ENCODE measurements around the gene CDKN2D. TPM values are rescaled to one million over a fixed set of nuclear protein-coding genes. Genes with fewer than 3 reads are reported as not detected.

The CDKN2D gene
- total RNA-seq, 4 donors from 2014 or later = 7.7 to 14.6 (median 7.8) TPM

GRCh38 chr19:10611907-10612306, 43.1 kb upstream of the CDKN2D start:
- Histone ChIP-seq H3K27ac (peak overlapping the region in 1 of 2 donors; percentile 26), H3K27me3 (no peaks in the 10 kb centered on the region), H3K9me3 (no peaks in the 10 kb centered on the region), H3K36me3 (no peaks in the 10 kb centered on the region), H3K4me1 (peaks cover 0 to 8% of the 10 kb centered on the region in 2 donors), H3K4me3 (no peak overlapping the region)
- intact Hi-C loops (cut with DNase I; ENCODE audit: low total_unique reads) = no loop called here
- DNase-seq = no peak
- TF ChIP-seq CTCF (IDR thresholded peaks at IDR 0.05) (no peak), POLR2A (IDR thresholded peaks at IDR 0.05) (no peak)

- H3K4me3 ChIP-seq = no peak overlapping the region
- H3K36me3 ChIP-seq = no peaks in the 10 kb centered on the region
- intact Hi-C loops (cut with DNase I; ENCODE audit: low total_unique reads) = no loop called here
- H3K9me3 ChIP-seq = no peaks in the 10 kb centered on the region
- no peaks in the 10 kb centered on the region for H3K27me3 ChIP-seq
- peak overlapping the region; percentile 89 to 91 for H3K27ac ChIP-seq
- peak in 1 of 2 donors; percentile 47 for DNase-seq
- H3K4me1 ChIP-seq = peaks cover 0 to 5% of the 10 kb centered on the region in 2 donors
- TF ChIP-seq POLR2A (IDR thresholded peaks at IDR 0.05) (no peak), CTCF (IDR thresholded peaks at IDR 0.05) (no peak)
Measured at GRCh38 chr19:10604460-10604980, 35.7 kb upstream of the CDKN2D start.

- H3K4me1 ChIP-seq = peaks cover 0 to 5% of the 10 kb centered on the region in 2 donors
- no peaks in the 10 kb centered on the region for H3K9me3 ChIP-seq
- DNase-seq = no peak
- peak overlapping the region in 1 of 2 donors; percentile 91 for H3K4me3 ChIP-seq
- intact Hi-C loops (cut with DNase I; ENCODE audit: low total_unique reads) = no loop called here
- H3K36me3 ChIP-seq = no peaks in the 10 kb centered on the region
- no peak for TF ChIP-seq POLR2A (IDR thresholded peaks at IDR 0.05)
- H3K27me3 ChIP-seq = no peaks in the 10 kb centered on the region
- H3K27ac ChIP-seq = peak overlapping the region; percentile 89 to 91
Measured at GRCh38 chr19:10603873-10604459, 35.2 kb upstream of the CDKN2D start.

GRCh38 chr19:10603084-10603872, 34.5 kb upstream of the CDKN2D start:
- no peaks in the 10 kb centered on the region for H3K36me3 ChIP-seq
- DNase-seq = peak; percentile 27 to 31
- TF ChIP-seq CTCF (IDR thresholded peaks at IDR 0.05) (no peak), POLR2A (IDR thresholded peaks at IDR 0.05) (no peak)
- peak overlapping the region; percentile 87 to 91 for H3K4me3 ChIP-seq
- H3K9me3 ChIP-seq = no peaks in the 10 kb centered on the region
- peaks cover 0 to 5% of the 10 kb centered on the region in 2 donors for H3K4me1 ChIP-seq
- H3K27me3 ChIP-seq = no peaks in the 10 kb centered on the region
- peak overlapping the region; percentile 89 to 91 for H3K27ac ChIP-seq
- intact Hi-C loops (cut with DNase I; ENCODE audit: low total_unique reads) = no loop called here

GRCh38 chr19:10602330-10603083, 33.7 kb upstream of the CDKN2D start:
- Histone ChIP-seq H3K4me1 (peaks cover 0 to 5% of the 10 kb centered on the region in 2 donors), H3K4me3 (peak overlapping the region; percentile 87 to 91), H3K36me3 (no peaks in the 10 kb centered on the region), H3K27me3 (no peaks in the 10 kb centered on the region), H3K9me3 (no peaks in the 10 kb centered on the region), H3K27ac (peak overlapping the region; percentile 89 to 91)
- intact Hi-C loops (cut with DNase I; ENCODE audit: low total_unique reads) = no loop called here
- peak; percentile 81 to 84 for DNase-seq
- TF ChIP-seq POLR2A (IDR thresholded peaks at IDR 0.05) (peak; percentile 46 to 66), CTCF (IDR thresholded peaks at IDR 0.05) (no peak)

Data from uterus (tissue), 4 donors.